Glutamatergic neuron (in vitro differentiated cells): ENCODE measurements around the gene PTPRN2. TPM values are rescaled to one million over a fixed set of nuclear protein-coding genes. Genes with fewer than 3 reads are reported as not detected.
"Not testable (repeated sequence)": the region's sequence is repeated elsewhere in the genome, so short reads cannot be mapped to it uniquely, and the experiment has no call there.

ENCODE experiments used
- DNase-seq: peaks from one replicate; pipeline ENCODE4 v3.0.0; 2022
- H3K27ac Mint-ChIP-seq: one replicate; pipeline ENCODE4 v1.8.0; 2020; ENCODE audit warnings: mild to moderate bottlenecking, mixed read lengths, inconsistent platforms; ENCODE audit not compliant: unreplicated experiment
- H3K27me3 Mint-ChIP-seq: one replicate; pipeline ENCODE4 v1.8.0; 2020; ENCODE audit warnings: mild to moderate bottlenecking, moderate library complexity, mixed read lengths, inconsistent platforms; ENCODE audit not compliant: unreplicated experiment
- H3K36me3 Mint-ChIP-seq: one replicate; pipeline ENCODE4 v1.8.0; 2020; ENCODE audit warnings: mild to moderate bottlenecking, mixed read lengths, inconsistent platforms; ENCODE audit not compliant: unreplicated experiment
- H3K4me1 Mint-ChIP-seq: one replicate; pipeline ENCODE4 v1.8.0; 2020; ENCODE audit warnings: mild to moderate bottlenecking, low read depth, mixed read lengths, inconsistent platforms; ENCODE audit not compliant: unreplicated experiment
- H3K4me3 Mint-ChIP-seq: one replicate; pipeline ENCODE4 v1.8.0; 2020; ENCODE audit warnings: mild to moderate bottlenecking, mixed read lengths, inconsistent platforms; ENCODE audit not compliant: unreplicated experiment
- H3K9me3 Mint-ChIP-seq: one replicate; pipeline ENCODE4 v1.8.0; 2020; ENCODE audit warnings: mild to moderate bottlenecking, moderate library complexity, mixed read lengths, inconsistent platforms; ENCODE audit not compliant: unreplicated experiment
- total RNA-seq: library from RNA; stranded (reverse); fragmentation: NEBNext Ultra II Directional; extraction: Animal tissue kit (Norgen Biotek cat#: 25700); gene quantifications from one replicate; pipeline ENCODE4 v1.2.1, GENCODE V29; 2021; ENCODE audit not compliant: unreplicated experiment
- TF ChIP-seq, protein P1 (sequence below): fragments of 200-600 bp; sonication (generic); IDR thresholded peaks from one replicate; pipeline ENCODE4 v1.5.0; 2021; ENCODE audit not compliant: partially characterized antibody, unreplicated experiment

PTPRN2 gene
- total RNA-seq, 1 donor from 2014 or later: 49.0 TPM

DNA sequence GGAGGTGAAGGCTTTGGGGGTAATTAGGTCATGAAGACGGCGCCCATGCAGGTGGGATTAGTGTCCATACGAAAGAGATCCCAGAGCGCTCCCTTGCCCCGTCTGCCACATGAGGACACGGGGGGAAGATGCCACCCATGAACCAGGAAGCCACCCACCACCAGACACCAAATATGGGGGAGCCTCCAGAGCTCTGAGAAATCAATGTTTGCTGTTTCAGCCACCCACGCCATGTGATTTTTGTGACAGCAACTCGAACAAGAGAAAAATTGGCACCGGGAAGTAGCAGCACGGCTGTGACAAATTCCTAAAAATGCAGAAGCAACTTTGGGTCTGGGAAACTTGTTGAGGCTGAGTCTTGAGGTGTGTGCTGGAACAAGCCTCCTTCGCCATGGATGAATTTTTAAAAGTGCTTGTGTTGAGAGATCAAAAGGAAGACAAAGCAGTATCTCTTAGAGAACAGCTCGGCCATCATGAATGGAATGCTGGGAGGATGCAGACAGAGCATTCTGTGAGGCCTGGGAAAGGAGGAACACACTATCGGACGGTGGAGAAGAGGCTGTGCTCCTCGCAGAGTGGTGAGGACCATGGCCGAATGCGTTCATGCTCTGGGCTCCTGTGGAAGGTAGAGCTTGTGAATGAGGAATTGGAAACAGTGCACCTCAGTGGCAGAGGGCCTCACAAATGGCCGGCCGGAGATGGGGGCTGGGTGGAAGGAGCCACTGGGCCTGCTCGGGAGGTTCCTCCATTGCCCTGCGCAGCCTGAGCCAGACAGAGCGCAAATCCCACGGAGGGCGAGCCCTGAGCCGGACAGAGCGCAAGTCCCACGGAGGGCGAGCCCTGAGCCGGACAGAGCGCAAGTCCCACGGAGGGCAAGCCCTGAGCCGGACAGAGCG is 277.5 kb downstream of the PTPRN2 start:
- Mint-ChIP-seq H3K4me1 (peaks cover 4% of the 10 kb centered on the region), H3K36me3 (peaks cover 34% of the 10 kb centered on the region), H3K27ac (no peak overlapping the region), H3K9me3 (peaks cover 19% of the 10 kb centered on the region), H3K27me3 (peaks cover 8% of the 10 kb centered on the region), H3K4me3 (no peak overlapping the region)
- DNase-seq: no peak
- TF ChIP-seq, protein P1, sequence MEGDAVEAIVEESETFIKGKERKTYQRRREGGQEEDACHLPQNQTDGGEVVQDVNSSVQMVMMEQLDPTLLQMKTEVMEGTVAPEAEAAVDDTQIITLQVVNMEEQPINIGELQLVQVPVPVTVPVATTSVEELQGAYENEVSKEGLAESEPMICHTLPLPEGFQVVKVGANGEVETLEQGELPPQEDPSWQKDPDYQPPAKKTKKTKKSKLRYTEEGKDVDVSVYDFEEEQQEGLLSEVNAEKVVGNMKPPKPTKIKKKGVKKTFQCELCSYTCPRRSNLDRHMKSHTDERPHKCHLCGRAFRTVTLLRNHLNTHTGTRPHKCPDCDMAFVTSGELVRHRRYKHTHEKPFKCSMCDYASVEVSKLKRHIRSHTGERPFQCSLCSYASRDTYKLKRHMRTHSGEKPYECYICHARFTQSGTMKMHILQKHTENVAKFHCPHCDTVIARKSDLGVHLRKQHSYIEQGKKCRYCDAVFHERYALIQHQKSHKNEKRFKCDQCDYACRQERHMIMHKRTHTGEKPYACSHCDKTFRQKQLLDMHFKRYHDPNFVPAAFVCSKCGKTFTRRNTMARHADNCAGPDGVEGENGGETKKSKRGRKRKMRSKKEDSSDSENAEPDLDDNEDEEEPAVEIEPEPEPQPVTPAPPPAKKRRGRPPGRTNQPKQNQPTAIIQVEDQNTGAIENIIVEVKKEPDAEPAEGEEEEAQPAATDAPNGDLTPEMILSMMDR: no peak

DNA sequence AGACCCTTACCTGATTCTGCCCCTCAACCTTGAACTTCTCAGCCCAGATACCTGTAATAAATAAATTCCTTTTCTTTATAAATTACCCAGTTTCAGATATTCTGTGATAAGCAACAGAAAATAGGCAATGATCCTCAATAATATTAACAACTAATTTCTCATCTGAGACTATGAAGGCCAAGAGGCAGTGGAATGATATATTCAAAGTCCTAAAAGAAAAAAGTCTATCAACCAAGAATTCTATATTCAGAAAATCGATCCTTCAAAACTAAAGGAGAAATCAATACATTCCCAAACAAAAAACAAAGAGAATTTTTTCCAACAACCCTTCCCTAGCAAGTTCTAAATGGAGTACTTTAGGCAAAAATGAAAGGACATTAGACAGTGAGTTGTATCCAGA is 279.6 kb downstream of the PTPRN2 start:
- H3K9me3 Mint-ChIP-seq: peaks cover 11% of the 10 kb centered on the region
- peaks cover 24% of the 10 kb centered on the region for H3K36me3 Mint-ChIP-seq
- peaks cover 5% of the 10 kb centered on the region for H3K4me1 Mint-ChIP-seq
- H3K27me3 Mint-ChIP-seq: peaks cover 8% of the 10 kb centered on the region
- H3K4me3 Mint-ChIP-seq: no peak overlapping the region
- H3K27ac Mint-ChIP-seq: no peak overlapping the region
- TF ChIP-seq, protein P1: no peak
- no peak for DNase-seq

DNA sequence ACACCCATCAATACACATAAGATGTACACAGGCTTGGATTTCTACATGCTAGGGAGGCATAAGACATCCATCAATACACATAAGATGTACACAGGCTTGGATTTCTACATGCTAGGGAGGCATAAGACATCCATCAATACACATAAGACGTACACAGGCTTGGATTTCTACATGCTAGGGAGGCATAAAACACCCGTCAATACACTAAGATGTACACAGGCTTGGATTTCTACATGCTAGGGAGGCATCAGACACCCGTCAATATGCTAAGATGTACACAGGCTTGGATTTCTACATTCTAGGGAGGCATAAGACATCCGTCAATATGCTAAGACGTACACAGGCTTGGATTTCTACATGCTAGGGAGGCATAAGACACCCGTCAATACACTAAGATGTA is 283.6 kb downstream of the PTPRN2 start:
- not testable (repeated sequence) for H3K9me3 Mint-ChIP-seq, H3K27me3 Mint-ChIP-seq, DNase-seq, H3K36me3 Mint-ChIP-seq, H3K4me1 Mint-ChIP-seq, H3K4me3 Mint-ChIP-seq, H3K27ac Mint-ChIP-seq

DNA sequence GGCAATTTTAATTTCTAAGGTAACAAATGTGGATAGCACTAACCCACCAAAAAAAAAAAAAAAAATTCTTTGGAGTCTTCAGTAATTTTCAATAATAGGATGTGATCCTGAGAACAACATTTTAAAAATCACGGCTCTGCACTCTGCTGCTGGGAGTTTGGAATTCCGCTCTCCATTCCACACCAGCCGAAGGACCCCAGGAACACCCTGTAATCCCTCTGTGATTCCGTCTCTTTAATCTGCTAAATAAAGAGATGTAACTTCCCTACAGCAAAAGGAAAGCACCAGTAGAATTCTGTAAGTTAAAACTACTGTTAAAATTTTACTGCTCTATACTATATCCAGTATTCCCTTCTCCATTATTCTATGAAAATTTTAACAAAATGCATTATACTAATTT is 284.5 kb downstream of the PTPRN2 start:
- peaks cover 5% of the 10 kb centered on the region for H3K36me3 Mint-ChIP-seq
- H3K4me3 Mint-ChIP-seq: no peak overlapping the region
- peaks cover 6% of the 10 kb centered on the region for H3K9me3 Mint-ChIP-seq
- H3K27me3 Mint-ChIP-seq: peaks cover 2% of the 10 kb centered on the region
- TF ChIP-seq, protein P1: no peak
- DNase-seq: no peak
- peaks cover 5% of the 10 kb centered on the region for H3K4me1 Mint-ChIP-seq
- no peak overlapping the region for H3K27ac Mint-ChIP-seq

DNA sequence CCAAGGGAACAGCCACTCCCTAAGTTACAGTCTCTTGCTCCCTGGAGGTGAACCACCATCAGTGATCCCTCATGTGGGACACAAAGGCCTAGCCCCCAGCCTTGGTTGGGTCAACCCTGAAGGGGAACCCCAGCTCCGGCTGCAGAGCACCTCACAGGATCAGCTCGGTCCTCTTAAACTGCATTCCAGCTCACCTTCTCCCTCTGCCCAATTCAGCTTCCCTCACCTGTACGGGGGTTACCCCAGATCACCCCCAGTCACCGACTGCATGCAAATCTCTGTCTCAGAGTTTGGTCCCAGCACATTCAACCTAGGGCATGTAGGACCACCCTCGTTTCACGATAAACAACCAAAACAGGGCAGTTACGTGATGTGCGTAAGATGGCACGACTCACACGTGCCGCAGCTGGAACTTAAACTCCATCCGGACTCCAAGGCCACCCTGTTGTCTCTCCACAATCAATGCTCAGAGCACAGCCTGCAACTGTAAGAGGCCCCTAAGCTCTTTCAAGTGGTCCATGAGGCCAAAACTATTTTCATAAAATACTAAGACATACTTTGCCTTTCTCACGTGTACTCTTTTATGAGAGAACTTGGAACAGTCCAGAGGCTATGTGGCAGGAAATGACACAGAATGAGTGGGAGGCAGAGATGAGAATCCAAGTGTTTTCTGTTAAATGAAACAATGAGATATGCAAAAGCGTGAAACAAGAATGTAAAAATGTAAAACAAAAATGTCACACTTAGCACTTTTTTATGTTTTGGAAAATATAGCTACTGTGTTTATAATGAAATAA is 285.2 kb downstream of the PTPRN2 start:
- no peak overlapping the region for H3K4me3 Mint-ChIP-seq
- H3K27me3 Mint-ChIP-seq: peaks cover 4% of the 10 kb centered on the region
- DNase-seq: no peak
- peaks cover 5% of the 10 kb centered on the region for H3K36me3 Mint-ChIP-seq
- peaks cover 7% of the 10 kb centered on the region for H3K9me3 Mint-ChIP-seq
- no peak overlapping the region for H3K27ac Mint-ChIP-seq
- peaks cover 5% of the 10 kb centered on the region for H3K4me1 Mint-ChIP-seq
- TF ChIP-seq, protein P1: no peak
